Esophagus muscularis mucosa (tissue), 4 donors: ENCODE measurements around the gene MAPK7.

Source experiments
- CTCF ChIP-seq, 3 experiments: fragments of 200-600 bp in 2 of 3; fragments of 450-650 bp in 1 of 3; sonication (generic) in 2 of 3; IDR thresholded peaks; one replicate each; pipeline ENCODE4 v1.5.1; 2017 to 2019; ENCODE audit warnings: antibody characterized with exemption in 3 of 3, mild to moderate bottlenecking in 2 of 3, moderate library complexity in 1 of 3
- EP300 ChIP-seq: sonication (generic); formaldehyde crosslinking; IDR thresholded peaks from one replicate; pipeline ENCODE4 v1.6.1; 2017; ENCODE audit warnings: antibody characterized with exemption
- POLR2A ChIP-seq: fragments of 450-650 bp; IDR thresholded peaks from one replicate; pipeline ENCODE4 v1.6.1; 2017; ENCODE audit warnings: antibody characterized with exemption, moderate library complexity, mild to moderate bottlenecking, low read depth
- POLR2AphosphoS5 ChIP-seq, 2 donors: sonication (generic); formaldehyde crosslinking; IDR thresholded peaks; one replicate each; pipeline ENCODE4 v1.6.1; 2017; ENCODE audit warnings: antibody characterized with exemption in 2 of 2

GRCh38 chr17:19370493-19370960, 7.8 kb upstream of the MAPK7 start:
- TF ChIP-seq CTCF (IDR thresholded peaks at IDR 0.05) (no peak), POLR2A (no peak), EP300 (no peak), POLR2AphosphoS5 (IDR thresholded peaks at IDR 0.05) (peak in 1 of 2 donors; percentile 8)
